K562 (cell line): ENCODE data around the gene PHLPP2. TPM values are rescaled to one million over a fixed set of nuclear protein-coding genes. Genes with fewer than 3 reads are reported as not detected.

ENCODE experiments used
- ATAC-seq: fragments of 200-7000 bp; cut with Tn5 transposase; 3 replicates; pipeline ENCODE4 v1.9.1; 2020; ENCODE audit warnings: moderate library complexity
- BruUV-seq: library from RNA; stranded (reverse); fragments of 400-500 nt; replicated peaks from 2 replicates; lab custom pipeline; 2021; lab: Mats Ljungman, UMichigan
- CTCF ChIA-PET: fragments of 300-600 bp; formaldehyde crosslinking; extraction: SDS; loops from one replicate; lab custom pipeline; 2021; ENCODE audit warnings: low intra/inter-chr PET ratio; lab: Yijun Ruan, JAX
- POLR2A ChIA-PET: fragments of 300-600, 350-650 bp; sonication (Branson Sonifier 250); formaldehyde crosslinking; extraction: SDS; loops from one replicate; lab custom pipeline; 2021; ENCODE audit warnings: antibody characterized with exemption, inconsistent platforms; lab: Yijun Ruan, JAX
- DNase-seq, 4 experiments: peaks; one replicate each; pipeline versions ENCODE4 v3.0.0 to v3.0.0-alpha.2; 2011 to 2018; ENCODE audit warnings: low spot score in 3 of 4, mixed read lengths in 3 of 4; ENCODE audit errors: extremely low read depth in 1 of 4
- FAIRE-seq: peaks from 2 replicates; lab custom pipeline; 2011; peaks lifted over from hg19 to GRCh38; lab: Jason Lieb, UNC
- H2AFZ ChIP-seq: 2 replicates; pipeline ENCODE4 v1.6.0; 2011; ENCODE audit warnings: low read depth, low read length, control low read depth, inconsistent platforms
- H3K27ac ChIP-seq: fragments of 200-600 bp; 3 replicates; pipeline ENCODE4 v1.8.0; 2011; ENCODE audit warnings: low read depth, mild to moderate bottlenecking, control low read depth, inconsistent platforms, low read length, moderate library complexity, mixed read lengths; ENCODE audit errors: extremely low read depth
- H3K27me3 ChIP-seq, 2 experiments: fragments of 300-600 bp in 1 of 2; 2 replicates in 1 of 2; 3 replicates in 1 of 2; pipeline versions ENCODE4 v1.6.0 to v1.8.0; 2011; ENCODE audit warnings: inconsistent platforms in 2 of 2, low read length in 2 of 2, mild to moderate bottlenecking in 1 of 2, mixed read lengths in 1 of 2, moderate library complexity in 1 of 2; ENCODE audit not compliant: control insufficient read depth in 2 of 2, insufficient read depth in 2 of 2
- H3K36me3 ChIP-seq: fragments of 300-600 bp; 3 replicates; pipeline ENCODE4 v1.8.0; 2011; ENCODE audit warnings: mild to moderate bottlenecking, low read length, inconsistent platforms; ENCODE audit not compliant: control insufficient read depth, insufficient read depth
- H3K4me1 ChIP-seq, 2 experiments: fragments of 200-600 bp in 1 of 2; replicated peaks in 1 of 2; 2 replicates in 1 of 2; 3 replicates in 1 of 2; pipeline versions ENCODE4 v1.5.1 to v1.8.0; 2011; ENCODE audit warnings: inconsistent platforms in 2 of 2, low read length in 2 of 2, mild to moderate bottlenecking in 1 of 2, mixed read lengths in 1 of 2, moderate library complexity in 1 of 2; ENCODE audit not compliant: control insufficient read depth in 2 of 2, insufficient read depth in 2 of 2
- H3K4me2 ChIP-seq: 2 replicates; pipeline ENCODE4 v1.6.1; 2011; ENCODE audit warnings: low read length, control low read depth, inconsistent platforms, mixed read lengths; ENCODE audit not compliant: insufficient read depth
- H3K4me3 ChIP-seq: fragments of 200-600 bp; sonication (generic), shearing (Covaris generic); 2 replicates; pipeline ENCODE4 v1.5.1; 2016; ENCODE audit warnings: control low read depth, inconsistent platforms
- H3K79me2 ChIP-seq: fragments of 200-600 bp; 3 replicates; pipeline ENCODE4 v1.8.0; 2011; ENCODE audit warnings: low read length, inconsistent platforms; ENCODE audit not compliant: control insufficient read depth, insufficient read depth
- H3K9ac ChIP-seq, 2 experiments: 2 replicates each; pipeline versions ENCODE4 v1.6.0 to v1.6.1; 2011; ENCODE audit warnings: low read depth in 2 of 2, low read length in 2 of 2, control low read depth in 1 of 2, inconsistent platforms in 1 of 2, mild to moderate bottlenecking in 1 of 2, mixed read lengths in 1 of 2; ENCODE audit not compliant: insufficient read depth in 1 of 2
- H3K9me1 ChIP-seq: one replicate; pipeline ENCODE4 v1.6.0; 2011; ENCODE audit warnings: inconsistent platforms, mild to moderate bottlenecking, low read length, moderate library complexity; ENCODE audit not compliant: control insufficient read depth, insufficient read depth
- H3K9me3 ChIP-seq: replicated peaks from 2 replicates; pipeline ENCODE4 v1.5.1; 2011; ENCODE audit warnings: low read depth, low read length, inconsistent platforms; ENCODE audit not compliant: control insufficient read depth, insufficient read depth
- H4K20me1 ChIP-seq: replicated peaks from 2 replicates; pipeline ENCODE4 v1.6.1; 2011; ENCODE audit warnings: low read length, inconsistent platforms, mixed read lengths; ENCODE audit not compliant: control insufficient read depth, insufficient read depth
- DIDO1 ChIP-seq: fragments of 450-650 bp; IDR thresholded peaks from 2 replicates; pipeline ENCODE4 v1.6.1; 2016; ENCODE audit warnings: low read depth, missing biosample characterization, missing genetic modification characterization
- FOXA1 ChIP-seq: fragments of 450-650 bp; IDR thresholded peaks from 2 replicates; pipeline ENCODE4 v1.6.1; 2016; ENCODE audit warnings: mild to moderate bottlenecking, borderline replicate concordance
- KDM2B ChIP-seq: fragments of 250-450 bp; sonication (Bioruptor Pico); IDR thresholded peaks from 2 replicates; pipeline ENCODE4 v1.8.0; 2021; ENCODE audit warnings: mild to moderate bottlenecking, moderate library complexity
- MEF2D ChIP-seq: conservative IDR thresholded peaks from 2 replicates; pipeline ENCODE4 v1.6.1; 2016; ENCODE audit warnings: low read depth, missing genetic modification characterization, missing compliant biosample characterization
- NFRKB ChIP-seq: fragments of 450-650 bp; IDR thresholded peaks from 2 replicates; pipeline ENCODE4 v1.6.1; 2016; ENCODE audit warnings: low read depth
- RFX5 ChIP-seq: IDR thresholded peaks from 2 replicates; pipeline ENCODE4 v1.6.1; 2011; ENCODE audit warnings: low read depth, mild to moderate bottlenecking, improper control_type of control experiment, low read length
- TBL1XR1 ChIP-seq, 2 experiments: IDR thresholded peaks; 2 replicates each; pipeline ENCODE4 v1.6.1; 2012; ENCODE audit warnings: improper control_type of control experiment in 2 of 2, low read length in 2 of 2, mild to moderate bottlenecking in 1 of 2
- ZC3H8 ChIP-seq: fragments of 450-650 bp; IDR thresholded peaks from 2 replicates; pipeline ENCODE4 v1.6.1; 2017
- ZKSCAN8 ChIP-seq: fragments of 200-800 bp; sonication (Bioruptor generic); IDR thresholded peaks from 2 replicates; pipeline ENCODE4 v1.6.1; 2016; ENCODE audit warnings: missing genetic modification characterization, missing compliant biosample characterization
- ZNF212 ChIP-seq: fragments of 450-650 bp; formaldehyde crosslinking; IDR thresholded peaks from 2 replicates; pipeline ENCODE4 v1.4.0; 2020; ENCODE audit warnings: mild to moderate bottlenecking
- WGBS: fragments of 100-300 bp; shearing (Covaris generic); methylation state at CpG from one replicate; pipeline ENCODE4 v1.1.6; 2016; ENCODE audit warnings: low coverage, mixed read lengths; ENCODE audit not compliant: insufficient coverage; ENCODE audit errors: missing lambda C conversion rate; 5-methylcytosine and 5-hydroxymethylcytosine counted together
- in situ Hi-C: fragments of 300-500 bp; cut with MboI; formaldehyde crosslinking; loops from 4 replicates; pipeline ENCODE4 v1.15.0; 2018; ENCODE audit warnings: inconsistent platforms, mixed read lengths
- intact Hi-C: fragments of 100-400 bp; cut with micrococcal nuclease; formaldehyde crosslinking; loops from 2 replicates; pipeline ENCODE4 v1.14.2; 2022
- polyA plus RNA-seq, 8 experiments: library from polyadenylated mRNA; depleted of rRNA in 4 of 8; stranded (reverse) in 5 of 8; unstranded in 3 of 8; fragments of >200 nt; fragmentation: Nextera tagmentation in 2 of 8; fragmentation: Illumina TruSeq in 1 of 8; extraction: Ambion mirVana in 2 of 8; extraction: Trizol in 1 of 8; gene quantifications; 2 replicates each; pipeline versions ENCODE4 v1.2.1 to v1.2.3, GENCODE V29; 2011 to 2014; ENCODE audit warnings: inconsistent platforms in 1 of 8, missing spikeins in 1 of 8
- total RNA-seq, 7 experiments: library from RNA; depleted of rRNA in 6 of 7; stranded (reverse); fragments of >200 nt in 6 of 7; fragmentation: Illumina TruSeq in 2 of 7; extraction: Trizol in 2 of 7; gene quantifications; 2 replicates each; pipeline versions ENCODE4 v1.2.1 to v1.2.3, GENCODE V29; 2011 to 2021; ENCODE audit warnings: low replicate concordance in 1 of 7
- TF ChIP-seq, protein P1 (sequence below): sonication (generic); formaldehyde crosslinking; IDR thresholded peaks from 2 replicates; pipeline ENCODE4 v1.9.0; 2022; ENCODE audit warnings: mild to moderate bottlenecking, missing genetic modification reagents
- TF ChIP-seq, protein P2 (sequence below): fragments of 450-650 bp; IDR thresholded peaks from 2 replicates; pipeline ENCODE4 v1.6.1; 2017; ENCODE audit warnings: mild to moderate bottlenecking, moderate library complexity
- TF ChIP-seq, protein P3 (sequence below): fragments of 250-450 bp; sonication (Bioruptor Pico); IDR thresholded peaks from 2 replicates; pipeline ENCODE4 v1.5.0; 2022; ENCODE audit warnings: mild to moderate bottlenecking
- TF ChIP-seq, protein P4 (sequence below): sonication (generic); formaldehyde crosslinking; IDR thresholded peaks from 2 replicates; pipeline ENCODE4 v1.4.0; 2020; ENCODE audit warnings: mild to moderate bottlenecking, missing genetic modification reagents
- TF ChIP-seq, protein P5 (sequence below): IDR thresholded peaks from 3 replicates; pipeline ENCODE4 v1.6.1; 2011; ENCODE audit warnings: borderline replicate concordance, mild to moderate bottlenecking; ENCODE audit not compliant: insufficient read length, insufficient read depth

PHLPP2 gene
- total and polyA plus RNA-seq, 9 of the 15 experiments (the other 6 are each of a cell fraction or from before 2014, with no cell fraction given): 0.60 to 7.1 (median 2.6) TPM

DNA sequence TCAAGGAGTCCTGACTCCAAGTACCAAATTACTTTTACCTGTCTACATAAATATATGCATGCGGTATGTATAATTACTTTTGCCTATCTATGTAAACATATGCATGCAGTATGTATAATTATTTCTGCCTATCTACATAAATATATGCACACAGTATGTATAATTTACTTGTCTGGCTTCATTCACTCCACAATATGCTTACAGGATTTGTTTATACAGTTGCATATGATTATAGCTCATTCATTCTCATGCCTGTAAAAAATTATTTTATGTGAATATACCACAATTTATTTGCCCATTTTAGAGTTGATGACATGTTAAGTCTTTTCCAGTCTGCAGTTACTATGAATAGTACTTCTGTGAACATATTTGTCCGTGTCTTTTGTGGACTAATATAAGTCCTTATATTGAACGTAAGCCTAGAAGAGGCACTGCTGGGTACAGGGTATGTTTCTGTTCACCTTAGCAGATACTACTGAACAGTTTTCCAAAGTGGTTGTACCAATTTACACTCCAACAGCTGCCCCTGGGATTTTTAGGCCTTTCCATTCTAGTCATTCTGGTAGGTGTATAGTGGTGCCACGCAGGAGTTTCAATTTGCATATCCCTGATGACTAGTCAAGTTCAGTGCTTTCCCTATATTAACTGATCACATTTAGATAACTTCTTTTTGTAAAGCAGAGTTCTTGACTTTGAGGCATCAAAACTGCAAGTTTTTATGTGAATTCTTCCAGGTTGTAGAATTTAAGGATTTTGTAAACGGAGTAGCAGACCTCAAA lies 51.5 kb downstream of the PHLPP2 start:
- CTCF ChIA-PET: no interaction called here
- no peak overlapping the region for H3K4me3 ChIP-seq
- no peaks in the 10 kb centered on the region for H4K20me1 ChIP-seq
- in situ Hi-C loops: no loop called here
- H3K9me1 ChIP-seq: no peaks in the 10 kb centered on the region
- DNase-seq (no peak), FAIRE-seq (peak; percentile 35), ATAC-seq (no peak)
- H3K27me3 ChIP-seq: no peaks in the 10 kb centered on the region
- no peaks in the 10 kb centered on the region for H3K79me2 ChIP-seq
- BruUV-seq: no TSS peak
- H3K27ac ChIP-seq: no peak overlapping the region
- H3K9ac ChIP-seq: no peak overlapping the region
- WGBS: 66% methylated on average over 5 of the region's 5 CpGs
- intact Hi-C loops: no loop called here
- POLR2A ChIA-PET: no interaction called here
- peaks cover 37% of the 10 kb centered on the region; the same call in 2 of the 3 replicates for H3K36me3 ChIP-seq
- H3K9me3 ChIP-seq: no peaks in the 10 kb centered on the region
- no peak overlapping the region for H2AFZ ChIP-seq
- no peak overlapping the region for H3K4me2 ChIP-seq
- no peaks in the 10 kb centered on the region for H3K4me1 ChIP-seq
- TF ChIP-seq ZKSCAN8 (CRISPR knock-in tag) (no peak), FOXA1 (no peak), TBL1XR1 (IDR thresholded peaks at IDR 0.05; ENCODE audit: low read length in 2 of 2) (no peak), ZC3H8 (no peak), MEF2D (tag) (no peak), DIDO1 (tag) (no peak), KDM2B (CRISPR knock-in tag) (no peak), RFX5 (no peak), NFRKB (no peak), ZNF212 (CRISPR knock-in tag) (no peak)
- TF ChIP-seq, protein P1, sequence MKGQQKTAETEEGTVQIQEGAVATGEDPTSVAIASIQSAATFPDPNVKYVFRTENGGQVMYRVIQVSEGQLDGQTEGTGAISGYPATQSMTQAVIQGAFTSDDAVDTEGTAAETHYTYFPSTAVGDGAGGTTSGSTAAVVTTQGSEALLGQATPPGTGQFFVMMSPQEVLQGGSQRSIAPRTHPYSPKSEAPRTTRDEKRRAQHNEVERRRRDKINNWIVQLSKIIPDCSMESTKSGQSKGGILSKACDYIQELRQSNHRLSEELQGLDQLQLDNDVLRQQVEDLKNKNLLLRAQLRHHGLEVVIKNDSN (CRISPR knock-in tag): no peak
- TF ChIP-seq, protein P2, sequence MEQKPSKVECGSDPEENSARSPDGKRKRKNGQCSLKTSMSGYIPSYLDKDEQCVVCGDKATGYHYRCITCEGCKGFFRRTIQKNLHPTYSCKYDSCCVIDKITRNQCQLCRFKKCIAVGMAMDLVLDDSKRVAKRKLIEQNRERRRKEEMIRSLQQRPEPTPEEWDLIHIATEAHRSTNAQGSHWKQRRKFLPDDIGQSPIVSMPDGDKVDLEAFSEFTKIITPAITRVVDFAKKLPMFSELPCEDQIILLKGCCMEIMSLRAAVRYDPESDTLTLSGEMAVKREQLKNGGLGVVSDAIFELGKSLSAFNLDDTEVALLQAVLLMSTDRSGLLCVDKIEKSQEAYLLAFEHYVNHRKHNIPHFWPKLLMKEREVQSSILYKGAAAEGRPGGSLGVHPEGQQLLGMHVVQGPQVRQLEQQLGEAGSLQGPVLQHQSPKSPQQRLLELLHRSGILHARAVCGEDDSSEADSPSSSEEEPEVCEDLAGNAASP: no peak
- TF ChIP-seq, protein P3, sequence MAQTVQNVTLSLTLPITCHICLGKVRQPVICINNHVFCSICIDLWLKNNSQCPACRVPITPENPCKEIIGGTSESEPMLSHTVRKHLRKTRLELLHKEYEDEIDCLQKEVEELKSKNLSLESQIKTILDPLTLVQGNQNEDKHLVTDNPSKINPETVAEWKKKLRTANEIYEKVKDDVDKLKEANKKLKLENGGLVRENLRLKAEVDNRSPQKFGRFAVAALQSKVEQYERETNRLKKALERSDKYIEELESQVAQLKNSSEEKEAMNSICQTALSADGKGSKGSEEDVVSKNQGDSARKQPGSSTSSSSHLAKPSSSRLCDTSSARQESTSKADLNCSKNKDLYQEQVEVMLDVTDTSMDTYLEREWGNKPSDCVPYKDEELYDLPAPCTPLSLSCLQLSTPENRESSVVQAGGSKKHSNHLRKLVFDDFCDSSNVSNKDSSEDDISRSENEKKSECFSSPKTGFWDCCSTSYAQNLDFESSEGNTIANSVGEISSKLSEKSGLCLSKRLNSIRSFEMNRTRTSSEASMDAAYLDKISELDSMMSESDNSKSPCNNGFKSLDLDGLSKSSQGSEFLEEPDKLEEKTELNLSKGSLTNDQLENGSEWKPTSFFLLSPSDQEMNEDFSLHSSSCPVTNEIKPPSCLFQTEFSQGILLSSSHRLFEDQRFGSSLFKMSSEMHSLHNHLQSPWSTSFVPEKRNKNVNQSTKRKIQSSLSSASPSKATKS: no peak
- TF ChIP-seq, protein P4, sequence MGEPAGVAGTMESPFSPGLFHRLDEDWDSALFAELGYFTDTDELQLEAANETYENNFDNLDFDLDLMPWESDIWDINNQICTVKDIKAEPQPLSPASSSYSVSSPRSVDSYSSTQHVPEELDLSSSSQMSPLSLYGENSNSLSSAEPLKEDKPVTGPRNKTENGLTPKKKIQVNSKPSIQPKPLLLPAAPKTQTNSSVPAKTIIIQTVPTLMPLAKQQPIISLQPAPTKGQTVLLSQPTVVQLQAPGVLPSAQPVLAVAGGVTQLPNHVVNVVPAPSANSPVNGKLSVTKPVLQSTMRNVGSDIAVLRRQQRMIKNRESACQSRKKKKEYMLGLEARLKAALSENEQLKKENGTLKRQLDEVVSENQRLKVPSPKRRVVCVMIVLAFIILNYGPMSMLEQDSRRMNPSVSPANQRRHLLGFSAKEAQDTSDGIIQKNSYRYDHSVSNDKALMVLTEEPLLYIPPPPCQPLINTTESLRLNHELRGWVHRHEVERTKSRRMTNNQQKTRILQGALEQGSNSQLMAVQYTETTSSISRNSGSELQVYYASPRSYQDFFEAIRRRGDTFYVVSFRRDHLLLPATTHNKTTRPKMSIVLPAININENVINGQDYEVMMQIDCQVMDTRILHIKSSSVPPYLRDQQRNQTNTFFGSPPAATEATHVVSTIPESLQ: no peak
- TF ChIP-seq, protein P5, sequence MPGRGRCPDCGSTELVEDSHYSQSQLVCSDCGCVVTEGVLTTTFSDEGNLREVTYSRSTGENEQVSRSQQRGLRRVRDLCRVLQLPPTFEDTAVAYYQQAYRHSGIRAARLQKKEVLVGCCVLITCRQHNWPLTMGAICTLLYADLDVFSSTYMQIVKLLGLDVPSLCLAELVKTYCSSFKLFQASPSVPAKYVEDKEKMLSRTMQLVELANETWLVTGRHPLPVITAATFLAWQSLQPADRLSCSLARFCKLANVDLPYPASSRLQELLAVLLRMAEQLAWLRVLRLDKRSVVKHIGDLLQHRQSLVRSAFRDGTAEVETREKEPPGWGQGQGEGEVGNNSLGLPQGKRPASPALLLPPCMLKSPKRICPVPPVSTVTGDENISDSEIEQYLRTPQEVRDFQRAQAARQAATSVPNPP: no peak
